ENCODE results near the gene CPED1.
A peak's percentile ranks its signal among the peaks of the same experiment; 100 is the strongest.

The CPED1 gene

GRCh38 chr7:121042195-121042594 lies 53.7 kb downstream of the CPED1 start:
- Histone ChIP-seq H3K23ac (ENCODE audit: low read length in 2 of 2) (no peak overlapping the region), H4K8ac (ENCODE audit: low read length) (no peak overlapping the region), H2BK12ac (ENCODE audit: low read length in 2 of 2) (no peak overlapping the region), H2BK15ac (ENCODE audit: low read depth, poor library complexity, severe bottlenecking) (no peak overlapping the region), H4K91ac (ENCODE audit: low read length) (no peak overlapping the region), H2AK5ac (ENCODE audit: low read length, severe bottlenecking) (no peak overlapping the region), H2AFZ (ENCODE audit: low read depth, low read length) (no peak overlapping the region), H3K79me1 (replicated peaks; ENCODE audit: low read length, poor library complexity, severe bottlenecking) (no peaks in the 10 kb centered on the region), H3K14ac (ENCODE audit: low read length in 2 of 2) (no peak overlapping the region), H2BK120ac (ENCODE audit: low read depth, low read length) (no peak overlapping the region), H3K4ac (ENCODE audit: low read depth in 1 of 2, low read length in 2 of 2) (no peak overlapping the region), H3K27ac (ENCODE audit: low read length, poor library complexity, severe bottlenecking) (no peak overlapping the region), H2BK5ac (ENCODE audit: low read depth, low read length, poor library complexity, severe bottlenecking) (no peak overlapping the region), H3K18ac (ENCODE audit: low read depth in 1 of 2, low read length in 2 of 2) (no peak overlapping the region), H3K36me3 (ENCODE audit: control insufficient read depth in 1 of 2, insufficient read depth in 2 of 2, low read depth in 1 of 2, low read length in 2 of 2) (no peaks in the 10 kb centered on the region), H3K4me2 (ENCODE audit: low read length, poor library complexity, severe bottlenecking) (no peak overlapping the region), H3K27me3 (ENCODE audit: control insufficient read depth in 1 of 2, insufficient read depth in 1 of 2, low read length in 2 of 2) (no peaks in the 10 kb centered on the region), H3K9ac (ENCODE audit: low read length) (no peak overlapping the region), H3K9me3 (ENCODE audit: control insufficient read depth, low read length) (no peaks in the 10 kb centered on the region), H3K4me1 (ENCODE audit: control insufficient read depth, insufficient read depth, low read depth, low read length) (no peaks in the 10 kb centered on the region), H3K4me3 (ENCODE audit: insufficient read depth in 1 of 2, low read depth in 1 of 2, low read length in 2 of 2) (no peak overlapping the region)
- DNase-seq = no peak
- 97% methylated on average over 2 of the region's 2 CpGs for WGBS

GRCh38 chr7:121042899-121043298 lies 54.4 kb downstream of the CPED1 start:
- Histone ChIP-seq H3K79me1 (replicated peaks; ENCODE audit: low read length, poor library complexity, severe bottlenecking) (no peaks in the 10 kb centered on the region), H3K27ac (ENCODE audit: low read length, poor library complexity, severe bottlenecking) (no peak overlapping the region), H4K8ac (ENCODE audit: low read length) (no peak overlapping the region), H3K4me2 (ENCODE audit: low read length, poor library complexity, severe bottlenecking) (no peak overlapping the region), H3K23ac (ENCODE audit: low read length in 2 of 2) (no peak overlapping the region), H3K36me3 (ENCODE audit: control insufficient read depth in 1 of 2, insufficient read depth in 2 of 2, low read depth in 1 of 2, low read length in 2 of 2) (peaks cover 0 to 5% of the 10 kb centered on the region in 2 experiments), H2BK12ac (ENCODE audit: low read length in 2 of 2) (no peak overlapping the region), H2AFZ (ENCODE audit: low read depth, low read length) (no peak overlapping the region), H2BK15ac (ENCODE audit: low read depth, poor library complexity, severe bottlenecking) (no peak overlapping the region), H2AK5ac (ENCODE audit: low read length, severe bottlenecking) (no peak overlapping the region), H3K9ac (ENCODE audit: low read length) (no peak overlapping the region), H3K4me1 (ENCODE audit: control insufficient read depth, insufficient read depth, low read depth, low read length) (no peaks in the 10 kb centered on the region), H3K18ac (ENCODE audit: low read depth in 1 of 2, low read length in 2 of 2) (peak overlapping the region in 1 of 2 experiments; percentile 19), H3K27me3 (ENCODE audit: control insufficient read depth in 1 of 2, insufficient read depth in 1 of 2, low read length in 2 of 2) (no peaks in the 10 kb centered on the region), H2BK120ac (ENCODE audit: low read depth, low read length) (no peak overlapping the region), H3K4me3 (ENCODE audit: insufficient read depth in 1 of 2, low read depth in 1 of 2, low read length in 2 of 2) (no peak overlapping the region), H3K4ac (ENCODE audit: low read depth in 1 of 2, low read length in 2 of 2) (peak overlapping the region in 1 of 2 experiments; percentile 46), H2BK5ac (ENCODE audit: low read depth, low read length, poor library complexity, severe bottlenecking) (no peak overlapping the region), H3K14ac (ENCODE audit: low read length in 2 of 2) (no peak overlapping the region), H3K9me3 (ENCODE audit: control insufficient read depth, low read length) (no peaks in the 10 kb centered on the region), H4K91ac (ENCODE audit: low read length) (no peak overlapping the region)
- WGBS = 85% methylated on average over 3 of the region's 3 CpGs
- DNase-seq = no peak

GRCh38 chr7:121043314-121044234 lies 55.1 kb downstream of the CPED1 start:
- Histone ChIP-seq H3K36me3 (ENCODE audit: control insufficient read depth in 1 of 2, insufficient read depth in 2 of 2, low read depth in 1 of 2, low read length in 2 of 2) (peaks cover 0 to 11% of the 10 kb centered on the region in 2 experiments), H2BK5ac (ENCODE audit: low read depth, low read length, poor library complexity, severe bottlenecking) (no peak overlapping the region), H3K4me3 (ENCODE audit: insufficient read depth in 1 of 2, low read depth in 1 of 2, low read length in 2 of 2) (no peak overlapping the region), H2BK120ac (ENCODE audit: low read depth, low read length) (no peak overlapping the region), H3K79me1 (replicated peaks; ENCODE audit: low read length, poor library complexity, severe bottlenecking) (no peaks in the 10 kb centered on the region), H2BK12ac (ENCODE audit: low read length in 2 of 2) (no peak overlapping the region), H4K91ac (ENCODE audit: low read length) (no peak overlapping the region), H2AFZ (ENCODE audit: low read depth, low read length) (no peak overlapping the region), H3K27ac (ENCODE audit: low read length, poor library complexity, severe bottlenecking) (no peak overlapping the region), H3K4ac (ENCODE audit: low read depth in 1 of 2, low read length in 2 of 2) (no peak overlapping the region), H3K18ac (ENCODE audit: low read depth in 1 of 2, low read length in 2 of 2) (peak overlapping the region in 1 of 2 experiments; percentile 19), H3K4me2 (ENCODE audit: low read length, poor library complexity, severe bottlenecking) (no peak overlapping the region), H3K14ac (ENCODE audit: low read length in 2 of 2) (no peak overlapping the region), H3K4me1 (ENCODE audit: control insufficient read depth, insufficient read depth, low read depth, low read length) (no peaks in the 10 kb centered on the region), H3K9me3 (ENCODE audit: control insufficient read depth, low read length) (no peaks in the 10 kb centered on the region), H2AK5ac (ENCODE audit: low read length, severe bottlenecking) (no peak overlapping the region), H3K27me3 (ENCODE audit: control insufficient read depth in 1 of 2, insufficient read depth in 1 of 2, low read length in 2 of 2) (no peaks in the 10 kb centered on the region), H4K8ac (ENCODE audit: low read length) (no peak overlapping the region), H2BK15ac (ENCODE audit: low read depth, poor library complexity, severe bottlenecking) (no peak overlapping the region), H3K23ac (ENCODE audit: low read length in 2 of 2) (no peak overlapping the region), H3K9ac (ENCODE audit: low read length) (no peak overlapping the region)
- no peak for DNase-seq
- 75% methylated on average over 2 of the region's 4 CpGs for WGBS

GRCh38 chr7:121045090-121045489 lies 56.6 kb downstream of the CPED1 start:
- Histone ChIP-seq H3K4me3 (ENCODE audit: insufficient read depth in 1 of 2, low read depth in 1 of 2, low read length in 2 of 2) (no peak overlapping the region), H2BK5ac (ENCODE audit: low read depth, low read length, poor library complexity, severe bottlenecking) (no peak overlapping the region), H3K9me3 (ENCODE audit: control insufficient read depth, low read length) (no peaks in the 10 kb centered on the region), H3K23ac (ENCODE audit: low read length in 2 of 2) (no peak overlapping the region), H4K8ac (ENCODE audit: low read length) (no peak overlapping the region), H2BK120ac (ENCODE audit: low read depth, low read length) (no peak overlapping the region), H2AFZ (ENCODE audit: low read depth, low read length) (no peak overlapping the region), H3K18ac (ENCODE audit: low read depth in 1 of 2, low read length in 2 of 2) (no peak overlapping the region), H3K4ac (ENCODE audit: low read depth in 1 of 2, low read length in 2 of 2) (no peak overlapping the region), H3K27ac (ENCODE audit: low read length, poor library complexity, severe bottlenecking) (no peak overlapping the region), H2BK15ac (ENCODE audit: low read depth, poor library complexity, severe bottlenecking) (no peak overlapping the region), H3K9ac (ENCODE audit: low read length) (no peak overlapping the region), H2BK12ac (ENCODE audit: low read length in 2 of 2) (no peak overlapping the region), H2AK5ac (ENCODE audit: low read length, severe bottlenecking) (no peak overlapping the region), H3K36me3 (ENCODE audit: control insufficient read depth in 1 of 2, insufficient read depth in 2 of 2, low read depth in 1 of 2, low read length in 2 of 2) (peaks cover 0 to 22% of the 10 kb centered on the region in 2 experiments), H3K79me1 (replicated peaks; ENCODE audit: low read length, poor library complexity, severe bottlenecking) (no peaks in the 10 kb centered on the region), H4K91ac (ENCODE audit: low read length) (no peak overlapping the region), H3K14ac (ENCODE audit: low read length in 2 of 2) (no peak overlapping the region), H3K4me1 (ENCODE audit: control insufficient read depth, insufficient read depth, low read depth, low read length) (peaks cover 3% of the 10 kb centered on the region), H3K27me3 (ENCODE audit: control insufficient read depth in 1 of 2, insufficient read depth in 1 of 2, low read length in 2 of 2) (no peaks in the 10 kb centered on the region), H3K4me2 (ENCODE audit: low read length, poor library complexity, severe bottlenecking) (no peak overlapping the region)
- WGBS = no CpG with 5 or more reads among the region's 1 CpG
- no peak for DNase-seq

All from mesenchymal stem cell (in vitro differentiated cells and primary cell).